NCI-H2196 (cell line): ENCODE measurements around the gene ATG5.

Experiments used
- DNase-seq: peaks from one replicate; lab custom pipeline; 2025; ENCODE audit not compliant: unreplicated experiment; lab: John Stamatoyannopoulos, UW

Gene ATG5

DNA sequence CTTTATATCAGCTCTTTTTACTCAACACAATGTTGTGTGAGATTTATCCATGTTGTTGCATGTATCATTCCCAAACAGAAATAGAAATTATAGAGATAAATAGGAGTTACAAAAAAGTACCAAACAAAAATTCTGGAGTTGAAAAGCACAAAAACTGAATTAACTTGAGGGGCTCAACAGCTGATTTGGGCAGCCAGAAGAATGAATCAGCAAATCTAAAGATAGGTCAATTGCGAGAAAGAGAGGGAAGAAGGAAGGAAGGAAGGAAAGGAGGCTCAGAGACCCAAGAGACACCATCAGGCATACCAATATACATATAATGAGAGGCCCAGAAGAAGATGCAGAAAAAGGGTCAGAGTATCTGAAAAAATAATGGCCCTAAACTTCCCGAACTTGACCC is 98.9 kb downstream of the ATG5 start:
- DNase-seq, result no peak

- no peak for DNase-seq
These were observed 100.0 kb downstream of the ATG5 start for GRCh38 chr6:106225581-106225980.

DNA sequence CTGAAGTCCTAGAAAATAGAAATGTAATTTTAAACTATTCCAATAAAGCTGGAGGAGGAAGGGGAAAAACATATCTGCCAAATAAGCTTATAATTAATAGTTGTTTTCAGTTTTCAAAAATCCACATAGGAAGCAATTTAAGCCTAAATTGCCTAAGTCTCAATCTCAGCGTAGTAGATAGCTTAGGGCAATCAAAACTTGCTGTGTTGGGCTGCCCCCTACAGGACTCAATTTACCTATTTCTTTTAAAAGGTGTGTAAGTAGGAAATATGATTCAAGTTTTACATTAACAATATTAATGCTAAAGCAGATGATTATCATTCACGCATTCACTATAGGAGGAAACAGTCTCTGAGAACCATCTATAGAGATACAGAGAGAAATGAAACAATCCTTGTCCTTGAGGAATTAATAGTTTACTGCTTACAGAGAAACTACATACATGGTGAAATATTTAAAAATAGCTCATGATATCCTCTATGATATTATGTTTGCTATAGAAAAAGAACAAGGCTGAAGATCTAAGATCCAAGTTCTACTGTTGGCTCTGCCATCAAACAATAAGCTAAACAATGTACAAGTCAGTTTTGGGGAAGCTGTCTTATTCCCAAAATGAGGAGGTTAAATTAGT is 102.1 kb downstream of the ATG5 start:
- DNase-seq, result peak; percentile 46

- no peak for DNase-seq
These were observed 105.1 kb downstream of the ATG5 start for GRCh38 chr6:106220485-106220884.

GRCh38 chr6:106216527-106216926 is 109.0 kb downstream of the ATG5 start:
- no peak for DNase-seq

DNA sequence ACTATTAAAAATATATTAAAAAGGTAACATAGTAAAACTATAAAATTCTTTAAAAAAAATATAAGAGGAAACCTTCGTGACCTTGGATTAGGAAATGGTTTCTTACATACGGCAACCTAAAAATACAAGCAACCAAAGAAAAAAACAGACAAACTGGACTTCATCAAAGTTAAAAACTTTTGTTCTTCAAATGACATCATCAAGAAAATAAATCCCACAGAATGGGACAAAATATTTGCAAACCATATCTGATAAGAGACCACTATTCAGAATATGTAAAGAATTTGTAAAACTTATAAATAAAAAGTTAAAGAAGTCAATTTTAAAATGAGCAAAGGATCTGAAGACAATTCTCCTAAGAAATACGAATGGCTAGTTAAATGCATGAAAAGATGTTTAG is 110.0 kb downstream of the ATG5 start:
- DNase-seq, result no peak

GRCh38 chr6:106214531-106214930 is 111.0 kb downstream of the ATG5 start:
- no peak for DNase-seq

DNA sequence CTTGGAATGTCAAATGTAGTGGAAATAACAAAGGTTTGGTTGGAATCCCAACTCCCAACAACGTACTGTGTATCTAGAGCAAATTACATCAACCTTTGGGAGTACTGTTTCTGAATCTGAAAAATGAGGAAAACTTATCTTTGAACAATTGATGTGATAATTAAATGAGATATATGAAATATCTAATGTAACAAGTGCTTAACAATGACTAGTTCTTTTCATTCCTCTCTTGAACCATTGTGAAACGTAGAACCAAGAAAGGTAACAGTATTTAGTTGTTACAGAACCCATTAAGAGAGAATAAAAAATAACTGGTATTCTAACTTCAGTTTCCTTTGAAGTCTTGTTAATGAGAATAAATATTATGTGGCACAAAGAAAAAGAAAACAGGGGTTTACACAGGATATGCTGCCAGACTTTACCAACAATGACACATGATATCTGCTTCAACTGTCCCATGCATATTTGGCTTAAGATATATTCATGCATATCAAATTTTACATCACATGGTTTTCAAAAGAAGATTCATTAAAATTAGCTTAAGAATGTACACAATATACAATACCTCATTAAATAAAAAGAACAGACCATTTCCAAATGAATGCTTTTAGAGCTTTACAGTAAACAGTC is 111.8 kb downstream of the ATG5 start:
- DNase-seq, result no peak

GRCh38 chr6:106212576-106212975 is 113.0 kb downstream of the ATG5 start:
- DNase-seq, result no peak

DNA sequence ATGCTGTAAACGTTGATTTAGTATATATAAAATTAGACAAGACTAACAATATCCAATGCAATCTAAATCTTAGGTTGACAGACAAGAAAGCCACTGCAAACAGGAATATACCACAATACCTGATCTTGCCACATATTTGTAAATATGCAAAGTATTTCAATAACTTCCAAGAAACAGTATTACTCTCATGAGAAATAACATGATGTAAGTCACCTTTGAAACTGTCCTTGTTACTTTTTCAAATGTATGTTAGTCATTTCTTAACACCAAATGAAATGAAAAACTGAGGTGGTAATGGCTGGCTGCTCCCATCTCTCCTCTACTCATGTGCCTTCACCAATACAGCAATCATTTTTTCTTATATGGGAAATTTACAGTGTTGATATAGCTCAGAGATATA is 118.7 kb downstream of the ATG5 start:
- DNase-seq, result no peak

DNA sequence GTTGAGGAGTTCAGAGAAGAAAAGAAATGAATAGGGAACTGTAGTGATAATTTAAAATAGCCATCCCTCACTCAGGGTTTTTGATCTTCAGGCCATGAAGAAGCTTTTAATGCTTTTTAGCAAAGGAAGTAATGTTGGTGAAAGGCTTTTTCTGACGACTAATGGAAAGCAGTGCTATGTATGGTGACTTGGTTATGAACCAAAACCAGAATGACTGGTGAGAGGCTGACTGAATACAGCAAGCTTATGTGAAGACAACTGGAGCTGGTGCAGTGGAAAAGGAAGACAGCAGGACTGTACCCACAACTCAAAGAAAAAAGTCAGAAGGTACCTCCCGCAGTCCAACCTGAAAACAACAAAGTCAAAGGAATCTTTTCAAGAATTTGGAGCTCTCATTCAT is 120.6 kb downstream of the ATG5 start:
- DNase-seq, result no peak

DNA sequence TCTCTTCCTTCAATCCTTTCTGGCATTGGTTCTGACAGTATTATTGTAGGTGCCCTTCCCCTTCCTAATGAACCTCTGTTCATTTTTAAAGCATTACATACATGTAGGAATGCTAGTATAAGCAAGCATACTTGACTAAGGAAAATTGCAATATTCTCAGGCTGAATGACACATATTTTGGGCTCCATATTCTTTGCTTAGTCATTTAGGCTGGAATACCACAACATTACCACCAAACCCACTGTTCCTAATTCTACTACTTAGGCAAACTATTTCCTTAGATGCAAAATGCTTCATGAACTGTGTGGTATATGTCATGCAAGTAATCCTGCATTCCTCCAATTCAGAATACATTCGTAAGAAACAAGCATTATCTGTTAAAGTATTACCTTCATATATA is 125.6 kb downstream of the ATG5 start:
- no peak for DNase-seq

DNA sequence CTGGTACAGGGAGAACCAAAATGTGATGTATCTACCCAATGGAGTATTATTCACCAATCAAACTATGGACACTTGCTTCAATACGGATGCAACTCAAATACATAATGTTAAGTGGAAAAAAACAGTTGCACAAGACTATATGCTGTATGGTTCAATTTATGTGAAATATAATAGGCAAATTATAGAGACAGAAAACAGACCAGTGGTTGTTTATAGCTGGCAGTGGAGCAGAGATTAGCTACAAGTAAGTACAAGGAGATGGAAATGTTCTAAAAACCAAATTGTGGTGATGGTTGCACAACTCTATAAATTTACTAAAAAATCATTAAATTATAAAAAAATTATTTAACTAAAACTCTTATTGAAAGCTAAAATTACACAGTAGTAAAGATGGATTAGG is 126.2 kb downstream of the ATG5 start:
- DNase-seq, result no peak

DNA sequence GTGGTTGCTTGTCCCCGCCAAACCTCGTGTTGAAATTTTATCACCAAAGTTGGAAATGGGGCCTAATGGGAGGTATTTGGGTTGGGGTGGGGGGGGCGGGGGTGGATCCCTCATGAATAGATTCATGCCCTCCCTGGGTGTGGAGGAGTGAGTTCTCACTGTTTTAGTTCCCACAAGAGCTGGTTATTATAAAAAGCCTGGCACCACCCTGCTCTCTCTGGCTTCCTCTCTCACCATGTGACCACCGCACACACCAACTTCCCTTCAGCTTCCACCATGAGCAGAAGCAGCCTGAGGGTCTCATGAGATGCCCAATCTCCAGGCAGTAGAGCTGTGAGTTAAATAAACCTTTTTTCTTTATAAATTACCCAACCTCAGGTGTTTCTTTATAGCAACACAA is 128.1 kb downstream of the ATG5 start:
- DNase-seq, result no peak

DNA sequence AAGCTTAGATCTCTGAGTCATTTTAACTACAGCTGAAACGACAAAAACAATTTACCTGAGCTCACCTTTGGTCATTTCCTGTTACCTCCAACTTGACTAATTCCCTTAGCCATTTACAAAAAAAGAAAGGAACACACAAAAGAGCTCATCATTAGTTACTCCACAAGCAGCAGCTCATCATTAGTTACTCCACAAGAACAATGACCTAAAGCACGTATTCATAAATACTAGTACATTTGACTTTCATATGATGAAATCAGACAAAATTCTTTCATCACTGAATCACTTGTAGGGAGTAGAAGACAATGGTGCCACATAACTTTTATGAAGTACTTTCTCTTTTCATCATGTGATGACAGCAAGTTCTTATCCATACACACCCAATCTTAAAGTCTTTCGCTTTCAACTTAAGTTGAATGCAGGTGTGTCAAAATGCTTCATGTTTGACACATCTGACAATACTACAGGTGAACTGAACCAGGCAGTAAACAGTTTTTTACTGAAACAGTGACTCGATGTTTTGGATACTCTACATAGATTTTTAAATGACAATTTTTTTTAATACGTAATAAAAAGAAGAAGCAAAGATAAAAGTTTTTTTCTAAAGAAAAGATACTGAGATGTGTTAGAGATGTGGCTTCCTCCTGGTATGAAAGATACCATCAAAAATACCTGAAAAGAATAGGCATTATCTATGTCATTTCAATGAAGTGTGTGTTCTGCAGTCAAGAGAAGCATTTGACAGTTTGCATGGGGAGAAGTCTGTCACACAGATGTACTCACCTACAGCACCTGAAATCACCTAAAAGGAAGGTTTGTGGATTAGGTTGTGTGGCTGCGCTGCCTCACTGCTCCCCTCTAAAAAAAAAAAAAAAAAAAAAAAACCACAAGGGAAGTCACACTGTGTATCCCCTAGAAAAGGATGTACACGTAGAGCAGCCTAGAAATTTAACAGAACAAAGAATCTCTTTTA is 130.3 kb downstream of the ATG5 start:
- DNase-seq, result no peak

GRCh38 chr6:106192824-106193223 is 132.7 kb downstream of the ATG5 start:
- no peak for DNase-seq

- no peak for DNase-seq
These were observed 137.3 kb downstream of the ATG5 start for GRCh38 chr6:106188104-106188794.

GRCh38 chr6:106187424-106187982 is 138.1 kb downstream of the ATG5 start:
- DNase-seq, result no peak

- no peak for DNase-seq
These were observed 138.8 kb downstream of the ATG5 start for GRCh38 chr6:106186714-106187113.

GRCh38 chr6:106186172-106186571 is 139.4 kb downstream of the ATG5 start:
- DNase-seq, result no peak

DNA sequence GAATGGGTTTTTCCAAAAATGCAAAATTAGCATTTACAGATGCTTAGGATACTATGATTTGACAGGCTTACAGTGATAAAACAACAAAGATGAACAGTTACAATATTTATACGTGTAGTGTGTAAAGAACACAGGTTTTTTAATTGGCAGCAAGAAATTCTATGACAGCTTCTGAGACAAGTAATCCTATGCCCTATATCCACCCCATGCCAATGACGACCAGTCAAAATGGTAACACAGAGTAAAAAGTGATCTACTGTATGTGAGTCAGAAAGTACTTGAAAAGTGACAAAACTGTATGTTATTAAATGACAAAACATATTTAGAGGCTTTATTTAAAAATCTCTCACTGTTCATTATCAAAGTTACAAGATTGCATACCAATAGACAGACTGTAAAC is 139.9 kb downstream of the ATG5 start:
- DNase-seq, result no peak
